UCSD-AML1 (cell line): ENCODE results near the gene TTC39A.

Experiments used
- DNase-seq: peaks from one replicate; lab custom pipeline; 2025; ENCODE audit not compliant: unreplicated experiment; lab: John Stamatoyannopoulos, UW

The TTC39A gene

DNA sequence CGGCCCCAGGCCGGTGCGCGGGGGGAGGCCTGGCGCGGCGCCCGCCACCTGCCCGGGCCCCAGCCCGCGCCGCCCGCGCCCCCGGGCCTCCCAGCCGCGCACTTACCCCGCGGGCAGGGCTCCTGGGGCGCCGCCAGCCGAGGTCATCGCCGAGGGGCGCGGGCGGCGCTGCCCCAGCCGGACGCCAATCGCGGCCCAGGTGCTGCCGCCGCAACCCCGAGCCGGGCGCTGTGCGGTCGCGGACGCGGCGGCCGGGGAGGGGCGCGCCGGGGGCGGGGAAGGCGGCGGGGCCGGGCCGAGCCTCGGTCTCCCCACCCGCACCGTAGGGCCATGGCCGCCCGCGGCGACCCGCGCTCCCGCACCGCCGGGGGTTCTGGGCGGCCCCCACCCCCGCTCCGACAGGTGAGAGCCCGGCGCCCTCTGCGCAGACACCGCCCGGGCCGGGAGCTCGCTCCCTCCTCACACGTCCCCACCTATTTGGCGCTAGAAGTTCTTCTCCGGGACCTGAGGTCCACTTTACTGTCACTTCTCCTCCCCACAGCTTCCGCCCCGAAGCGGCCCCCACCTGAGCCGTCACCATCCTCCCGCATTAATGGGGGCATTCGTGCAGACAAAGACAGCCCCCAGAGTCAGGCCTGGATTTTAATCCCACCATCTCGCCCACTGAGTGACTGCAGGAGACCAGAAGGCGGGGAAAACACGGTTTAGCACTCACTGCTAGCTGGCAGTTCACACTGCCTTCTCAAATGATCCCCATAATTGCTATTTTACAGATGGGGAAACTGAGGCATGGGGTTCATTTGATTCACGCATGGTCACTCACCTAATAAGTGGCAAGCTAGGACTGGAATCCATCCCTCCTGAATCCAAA is at the start of gene TTC39A:
TSS of gene TTC39A (minus strand) at position 232 of the 871 bp plus-strand sequence. CDS start at position 147, 85 bp downstream.
- DNase-seq: no peak

DNA sequence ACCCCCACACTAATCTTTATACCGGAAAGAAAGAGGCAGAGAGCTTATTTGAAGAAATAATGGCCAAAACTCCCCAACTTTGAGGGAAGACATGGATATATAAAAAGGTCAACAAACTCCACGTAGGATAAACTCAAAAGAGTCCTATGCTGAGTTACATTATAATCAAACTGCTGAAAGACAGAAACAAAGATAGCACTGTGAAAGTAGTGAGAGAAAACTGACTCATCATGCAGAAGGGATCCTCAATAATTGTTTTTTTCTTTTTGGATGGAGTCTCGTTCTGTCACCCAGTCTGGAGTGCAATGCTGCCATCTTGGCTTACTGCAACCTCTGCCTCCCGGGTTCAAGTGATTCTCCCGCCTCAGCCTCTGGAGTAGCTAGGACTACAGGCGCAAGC is 48.5 kb upstream of the TTC39A start:
- DNase-seq: no peak

DNA sequence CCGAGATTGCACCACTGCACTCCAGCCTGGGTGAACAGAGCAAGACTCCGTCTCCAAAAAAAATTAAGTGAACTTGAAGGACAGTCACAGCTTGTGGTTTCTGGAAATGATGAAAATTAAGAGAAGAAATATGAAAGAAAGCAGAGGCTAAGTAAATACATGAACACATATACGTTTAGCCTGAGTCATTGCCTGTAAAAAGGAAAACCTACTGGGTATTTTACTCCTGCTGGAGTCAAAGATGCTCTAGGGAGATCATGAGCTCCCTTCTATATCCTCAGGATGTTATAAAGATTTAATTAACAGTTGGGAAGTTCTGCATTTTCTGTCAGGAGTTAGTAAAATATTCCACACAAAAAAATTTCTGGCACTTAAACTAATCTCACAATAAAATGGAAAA is 43.5 kb upstream of the TTC39A start:
- DNase-seq: no peak

DNA sequence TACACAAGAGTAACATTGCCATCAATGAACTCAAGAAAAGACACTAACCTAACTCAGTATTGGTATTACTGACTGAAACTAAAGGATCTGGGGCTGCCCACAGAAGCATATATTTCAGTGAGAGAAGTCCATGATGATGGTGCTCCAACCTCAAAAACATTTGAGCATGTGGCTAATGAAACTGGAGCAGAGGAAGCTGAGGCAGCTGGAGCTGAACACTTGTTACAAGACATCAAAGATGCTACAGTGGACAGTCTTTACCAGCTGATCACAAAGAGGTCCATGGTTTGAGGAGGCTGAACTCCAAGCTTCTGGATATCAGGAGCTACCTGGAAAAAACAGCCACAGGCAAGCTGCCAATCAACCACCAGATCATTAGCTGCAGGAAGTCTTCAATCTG is 42.2 kb upstream of the TTC39A start:
- no peak for DNase-seq

DNA sequence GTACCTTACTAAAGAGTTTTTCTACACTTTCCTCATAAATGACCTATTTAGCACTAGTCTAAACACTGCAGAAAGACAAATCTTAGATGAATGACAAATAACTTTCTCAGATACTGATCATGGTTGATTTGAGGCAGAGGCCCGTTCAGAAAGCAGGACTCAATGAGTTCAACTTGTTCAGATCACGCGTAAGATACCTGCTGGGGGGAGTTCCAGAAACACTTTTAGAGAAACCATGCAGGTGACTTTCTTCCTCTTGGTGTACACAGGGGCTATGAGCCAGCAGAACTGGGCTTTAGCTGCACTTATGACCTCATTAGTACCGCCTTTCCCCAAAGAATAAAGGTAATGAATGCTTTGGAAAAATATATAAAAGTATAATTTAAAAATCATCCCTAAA is 38.8 kb upstream of the TTC39A start:
- DNase-seq: no peak

DNA sequence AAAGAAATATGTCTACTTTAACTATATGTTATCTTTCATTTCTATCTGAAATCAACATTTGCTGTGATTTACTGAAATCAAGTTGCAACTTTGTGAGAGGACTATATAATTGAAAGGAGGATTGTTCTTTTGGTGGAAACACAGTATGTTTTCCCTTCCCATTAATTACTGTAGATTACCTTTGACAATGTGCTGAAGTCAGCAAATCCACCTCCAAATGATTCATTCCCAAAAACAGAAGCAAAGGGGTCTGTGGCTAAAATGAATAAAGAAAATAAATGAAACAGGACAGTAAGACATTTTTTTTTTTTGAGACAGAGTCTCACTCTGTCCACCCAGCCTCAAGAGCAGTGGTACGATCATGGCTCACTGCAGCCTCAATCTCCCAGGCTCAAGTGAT is 35.4 kb upstream of the TTC39A start:
- no peak for DNase-seq

DNA sequence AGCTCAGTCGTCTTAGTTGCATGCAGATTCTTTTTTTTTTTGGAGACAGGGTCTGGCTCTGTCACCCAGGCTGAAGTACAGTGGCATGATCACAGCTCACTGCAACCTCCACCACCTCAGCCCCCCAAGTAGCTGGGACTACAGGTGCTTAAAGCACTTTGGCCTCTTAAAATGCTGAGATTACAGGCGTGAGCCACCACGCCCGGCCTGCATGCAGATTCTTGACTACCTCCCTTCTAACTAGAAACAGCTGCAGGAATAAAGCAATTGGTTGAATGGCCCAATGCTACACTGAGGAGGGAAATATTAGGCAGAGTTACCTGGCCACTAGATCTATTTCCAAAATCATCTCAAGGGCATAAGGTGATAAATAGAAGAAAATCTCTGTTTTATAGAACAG is 29.5 kb upstream of the TTC39A start:
- no peak for DNase-seq

DNA sequence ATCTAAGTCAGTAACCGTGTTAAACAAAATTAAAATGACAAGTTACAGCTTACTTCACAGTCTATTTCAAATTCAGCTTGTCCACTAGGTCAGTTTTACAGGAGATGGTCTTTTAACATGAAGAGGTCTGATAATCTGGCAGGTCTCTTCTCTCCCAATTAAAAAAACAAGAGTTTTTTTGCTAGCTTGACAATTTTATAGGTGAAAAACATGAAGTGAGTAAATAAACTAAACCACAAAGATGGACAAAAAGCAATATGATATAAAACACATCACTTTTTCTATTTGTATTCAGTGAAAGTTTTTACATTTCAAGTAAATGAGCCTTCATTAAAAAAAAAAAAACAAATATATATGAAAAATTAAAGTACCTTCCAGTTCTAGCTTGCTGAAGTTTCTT is 25.0 kb upstream of the TTC39A start:
- DNase-seq: no peak

DNA sequence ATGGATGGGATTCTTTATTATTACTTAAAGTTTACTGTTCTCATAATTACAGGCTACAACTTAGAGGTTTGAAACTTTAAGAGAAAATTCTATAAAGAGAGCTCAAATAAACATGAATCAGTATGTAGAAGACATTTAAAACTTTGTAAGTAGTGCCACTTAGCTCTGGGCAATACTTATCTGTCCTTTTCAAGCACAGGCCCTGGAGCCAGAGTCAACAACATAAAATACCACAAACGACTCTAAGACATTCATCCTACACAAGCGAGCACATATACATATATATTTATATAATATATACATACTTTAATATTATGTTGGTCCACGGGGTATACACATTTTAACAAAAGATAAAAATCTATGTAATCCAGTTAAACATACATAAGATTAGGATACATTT is 24.1 kb upstream of the TTC39A start:
- no peak for DNase-seq

DNA sequence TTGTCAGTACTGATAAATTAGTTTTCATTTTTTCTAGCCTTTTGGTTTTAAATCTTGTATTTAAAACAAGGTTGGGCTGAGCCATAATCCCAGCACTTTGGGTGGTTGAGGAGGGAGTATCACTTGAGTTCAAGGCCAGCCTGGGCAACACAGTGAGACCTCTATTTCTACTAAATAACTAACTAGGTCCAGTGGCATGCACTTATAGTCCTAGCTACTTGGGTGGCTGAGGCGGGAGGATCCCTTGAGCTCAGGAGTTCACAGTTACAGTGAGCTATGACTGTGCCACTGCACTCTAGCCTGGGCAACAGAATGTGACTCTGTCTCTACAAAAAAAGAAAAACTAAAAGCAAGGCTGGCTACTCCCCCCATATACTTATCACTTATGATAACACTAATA is 21.5 kb upstream of the TTC39A start:
- DNase-seq: no peak

DNA sequence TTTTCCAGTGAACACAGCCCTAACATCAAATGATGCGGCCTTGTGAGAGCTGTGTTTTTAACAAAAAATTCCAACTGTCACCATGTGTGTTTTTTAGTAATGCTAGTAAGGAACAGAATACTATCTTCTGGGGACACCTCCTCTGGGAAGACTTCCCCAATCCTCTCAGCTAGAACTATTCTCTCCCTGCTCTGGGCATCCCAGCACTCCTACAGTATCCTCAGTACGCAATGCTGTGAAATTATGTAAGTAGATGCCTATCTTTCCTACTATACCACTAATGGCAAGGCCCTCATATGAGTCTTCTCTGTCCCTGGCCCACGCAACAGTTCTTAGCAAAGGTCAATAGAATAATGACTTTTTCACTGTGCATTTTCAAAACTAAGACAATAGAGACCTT is 19.5 kb upstream of the TTC39A start:
- no peak for DNase-seq

DNA sequence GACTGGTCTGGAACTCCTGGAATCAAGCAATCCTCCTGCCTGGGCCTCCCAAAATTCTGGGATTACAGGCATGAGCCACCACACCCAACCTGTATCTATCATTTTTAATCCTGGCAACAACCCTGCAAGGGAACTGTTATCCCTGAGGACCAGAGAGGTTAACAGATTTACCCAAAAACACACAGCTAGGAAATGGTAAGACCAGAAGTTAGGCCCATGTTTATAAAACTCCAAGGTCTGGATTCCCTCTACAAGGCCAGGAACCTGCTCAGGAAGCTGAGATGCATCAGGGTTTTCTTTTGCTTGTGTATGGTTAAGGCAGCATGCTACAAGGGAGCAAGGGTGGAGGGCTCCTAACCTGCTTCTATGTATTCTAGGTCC is 17.8 kb upstream of the TTC39A start:
- no peak for DNase-seq

DNA sequence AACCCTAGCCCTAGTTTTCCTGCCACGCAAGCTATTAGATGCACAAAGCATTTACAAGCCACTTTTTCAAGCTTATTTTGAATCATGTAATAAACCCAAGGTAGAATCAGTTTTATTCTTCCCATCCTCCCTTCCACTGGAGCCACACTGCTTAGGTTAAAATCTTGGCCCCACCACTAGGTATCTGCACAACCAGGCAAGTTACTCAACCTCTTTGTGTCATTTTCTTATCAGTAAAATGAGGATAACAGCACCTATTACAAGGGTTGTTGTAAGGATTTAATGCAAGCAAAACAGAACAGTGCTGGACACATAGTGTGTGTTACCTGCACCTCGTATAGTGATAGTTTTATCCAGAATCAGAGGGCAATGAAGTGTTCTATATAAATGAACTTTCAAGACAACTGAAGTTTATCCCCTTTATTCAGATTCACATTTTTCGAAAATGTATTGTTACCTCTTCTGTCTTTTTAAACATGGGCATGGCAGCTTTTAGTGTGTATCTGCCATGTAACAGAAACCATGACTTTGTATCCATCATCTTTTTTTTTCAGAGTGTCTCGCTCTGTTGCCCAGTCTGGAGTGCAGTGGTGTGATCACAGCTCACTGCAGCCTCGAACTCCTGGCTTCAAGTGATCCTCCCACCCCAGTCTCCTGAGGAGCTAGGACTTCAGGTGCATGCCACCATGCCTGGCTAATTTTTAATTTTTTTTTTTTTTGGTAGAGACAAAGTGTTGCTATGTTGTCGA is 17.2 kb upstream of the TTC39A start:
- no peak for DNase-seq

DNA sequence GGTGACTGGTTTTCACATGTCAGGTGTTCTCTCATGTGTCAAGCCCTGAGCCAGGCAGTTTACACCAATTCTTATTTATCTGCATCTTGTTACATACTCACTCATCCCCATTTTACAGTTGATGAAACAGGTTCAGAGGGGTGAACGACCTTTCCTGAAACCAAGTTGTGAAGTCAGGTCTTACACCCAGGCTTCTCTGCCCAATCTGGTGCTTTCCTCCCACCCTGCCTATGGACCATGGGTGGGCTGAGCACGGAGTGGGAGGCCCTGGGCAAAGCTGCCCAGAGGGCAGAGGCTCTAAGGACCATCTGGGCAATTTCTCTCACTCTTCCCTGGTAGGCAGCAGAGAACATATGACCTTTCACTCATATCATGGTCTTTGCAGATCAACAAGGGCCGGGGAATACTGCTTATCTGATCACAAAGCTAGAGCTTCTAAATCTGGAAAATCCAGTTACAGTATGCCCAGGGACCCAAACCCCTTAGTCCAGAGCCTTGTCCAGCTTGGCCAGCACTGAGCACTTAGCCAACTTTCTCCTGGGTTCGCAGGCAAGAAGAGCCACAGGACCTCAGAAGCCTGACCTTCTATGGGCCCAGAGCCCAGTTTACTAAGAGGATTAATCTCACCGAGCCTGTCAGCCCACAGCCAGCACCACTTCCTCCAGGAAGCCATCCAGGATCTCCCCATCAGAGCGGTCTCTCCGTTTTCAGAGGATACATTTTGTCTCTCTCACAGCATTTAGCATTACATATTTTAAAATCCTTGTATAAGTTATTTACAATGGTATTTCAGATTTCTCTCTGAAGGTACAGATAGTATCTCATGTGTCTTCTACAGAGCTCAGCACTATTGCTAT is 16.0 kb upstream of the TTC39A start:
- no peak for DNase-seq

DNA sequence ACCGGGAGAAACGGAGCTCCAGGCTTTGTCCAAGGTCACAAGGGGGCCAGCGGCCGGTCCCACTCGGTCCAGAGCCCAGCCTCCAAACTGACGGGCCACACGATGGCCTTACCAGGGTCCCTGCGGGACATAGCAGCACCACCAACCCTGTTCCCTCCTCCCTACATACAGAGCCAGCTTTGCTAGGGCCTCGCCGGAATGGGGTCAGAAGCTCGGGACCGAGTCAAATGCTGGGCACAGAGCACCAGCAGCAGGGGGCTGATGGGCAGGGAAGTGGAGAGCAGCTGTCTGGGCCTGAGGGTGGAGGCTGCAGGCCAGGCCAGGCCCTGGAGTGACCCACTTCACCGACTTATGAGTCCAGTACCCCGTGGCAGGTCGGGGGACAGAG is 14.9 kb upstream of the TTC39A start:
- no peak for DNase-seq

DNA sequence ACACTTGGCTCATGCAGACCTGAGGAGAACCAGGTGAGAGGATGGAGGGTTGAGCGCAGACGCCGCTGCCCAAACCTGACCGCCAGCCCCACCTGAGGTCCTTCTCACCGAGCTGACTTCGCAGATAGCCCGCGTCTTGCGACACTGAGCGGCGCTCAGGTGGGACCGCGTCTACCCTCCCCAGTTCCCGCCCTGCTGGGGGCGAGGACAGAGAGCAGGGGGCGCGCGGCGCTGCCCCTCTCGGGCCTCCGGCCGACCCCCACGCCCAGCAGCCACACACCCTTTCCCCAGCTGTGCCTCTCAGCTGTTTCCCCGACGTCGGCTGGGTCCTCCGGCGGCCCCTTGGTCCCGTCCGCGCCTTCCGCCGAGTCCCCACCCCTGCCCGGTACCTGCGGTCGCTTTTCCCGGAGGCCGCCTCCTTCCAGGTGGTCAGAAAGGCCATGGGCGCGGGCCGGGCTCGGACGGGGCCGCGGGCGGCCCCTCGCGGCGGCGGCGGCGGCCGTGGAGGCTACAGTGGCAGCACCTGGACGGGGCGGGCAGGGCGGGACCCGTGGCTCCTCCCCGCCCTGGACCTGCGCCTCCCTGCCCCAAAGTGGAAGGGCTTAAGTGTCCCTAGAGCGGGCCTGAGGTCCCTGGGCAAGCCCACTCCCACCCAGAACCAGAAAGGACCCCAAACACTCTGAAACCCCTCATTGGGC is 14.4 kb upstream of the TTC39A start:
- no peak for DNase-seq

DNA sequence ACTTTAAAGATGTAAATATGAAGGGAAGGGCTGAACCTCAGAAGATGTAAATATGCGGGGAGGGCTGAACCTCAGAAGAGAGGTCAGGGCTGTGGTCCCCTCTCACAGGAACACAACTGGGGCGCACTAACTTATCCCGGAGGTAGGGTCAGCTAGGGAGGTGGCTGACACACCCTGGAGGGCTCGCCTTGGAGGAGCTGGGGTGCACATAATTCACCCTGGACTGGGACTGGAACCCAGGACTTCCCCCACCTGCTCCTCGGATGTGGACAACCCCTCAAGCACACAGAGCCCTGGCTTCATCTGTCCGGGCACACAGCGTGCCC is 13.9 kb upstream of the TTC39A start:
- DNase-seq: no peak

DNA sequence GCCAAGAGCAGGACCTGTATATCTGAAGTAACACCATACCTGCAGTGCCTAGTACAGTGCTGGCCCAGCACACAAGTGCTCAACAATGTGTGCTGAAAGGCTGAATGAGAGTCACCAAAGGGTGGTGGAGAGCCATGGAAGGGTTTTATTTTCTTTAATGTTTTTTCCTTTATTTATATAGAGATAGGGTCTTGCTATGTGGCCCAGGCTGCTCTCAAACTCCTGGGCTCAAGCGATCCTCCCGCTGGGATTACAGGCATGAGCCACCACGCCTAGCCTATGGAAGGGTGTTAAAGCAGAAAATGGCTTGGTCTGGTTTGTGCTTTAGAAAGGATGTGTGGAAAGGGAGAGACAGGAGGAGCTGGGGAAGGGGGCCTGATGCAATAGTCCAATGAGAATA is 13.3 kb upstream of the TTC39A start:
- DNase-seq: no peak

DNA sequence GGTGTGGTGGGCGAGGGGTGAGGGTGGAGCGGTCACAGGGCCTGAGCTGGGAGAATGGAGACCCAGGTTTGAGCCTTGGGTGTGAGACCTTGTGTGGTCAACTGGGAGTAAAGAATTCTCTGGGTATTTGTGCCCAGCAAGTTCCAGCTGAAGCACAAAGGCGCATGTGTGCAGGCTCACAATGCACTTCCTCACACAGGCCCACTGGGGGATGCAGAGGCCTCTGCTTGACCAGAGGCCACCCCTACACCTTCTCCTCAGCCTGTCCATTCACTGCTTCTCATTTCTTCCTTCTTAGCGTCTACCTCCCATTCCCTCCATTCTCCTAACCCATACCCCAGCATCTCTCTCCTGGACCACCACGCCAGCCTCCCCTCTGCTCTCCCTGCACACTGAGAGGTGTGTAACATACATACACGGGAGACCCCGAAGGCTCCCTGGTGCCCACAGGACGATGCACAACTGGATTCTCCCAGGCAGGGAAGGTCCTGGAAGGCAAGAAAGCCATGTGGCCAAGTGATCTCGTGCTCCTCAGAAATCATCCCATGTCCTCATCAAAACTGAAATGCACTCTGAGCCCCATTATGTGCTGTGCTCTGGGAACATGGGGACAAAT is 12.3 kb upstream of the TTC39A start:
- DNase-seq: no peak

DNA sequence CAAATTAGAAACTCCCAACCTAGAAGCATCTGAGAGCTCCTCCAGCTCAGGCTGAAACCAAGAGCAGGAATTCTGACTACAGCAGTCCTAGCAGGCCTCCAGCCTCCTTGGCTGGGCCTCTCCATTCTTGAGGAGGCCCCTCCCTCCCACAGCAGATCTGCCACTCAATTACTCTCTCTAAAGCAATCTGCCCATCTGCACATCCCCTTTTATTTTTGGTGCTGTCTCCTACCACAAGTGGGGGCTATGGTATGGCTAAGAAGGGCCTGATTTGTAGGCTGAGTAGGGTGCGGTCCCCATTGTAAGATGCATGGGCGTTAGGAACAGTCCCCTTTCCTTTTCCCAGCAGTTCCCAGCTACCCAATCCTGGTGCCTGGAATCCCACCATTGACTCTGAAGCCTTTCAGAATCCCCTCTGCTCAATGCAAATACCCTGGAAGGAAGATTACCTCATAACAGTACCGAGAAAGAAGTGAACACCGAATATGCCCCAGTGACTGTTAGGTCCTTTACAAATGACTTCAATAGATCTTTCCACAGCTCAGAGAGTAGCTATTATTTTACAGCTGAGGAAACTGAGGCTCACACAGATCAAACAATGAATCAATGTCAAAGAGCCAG is 11.6 kb upstream of the TTC39A start:
- no peak for DNase-seq
